Activated T-cell treated with anti-CD3 and anti-CD28 coated beads for 24 hours (primary cell): ENCODE measurements around the gene FOXC2.

Experiments used
- DNase-seq: peaks from one replicate; pipeline ENCODE4 v3.0.0-alpha.2; 2020; ENCODE audit warnings: low read depth

The FOXC2 gene

DNA sequence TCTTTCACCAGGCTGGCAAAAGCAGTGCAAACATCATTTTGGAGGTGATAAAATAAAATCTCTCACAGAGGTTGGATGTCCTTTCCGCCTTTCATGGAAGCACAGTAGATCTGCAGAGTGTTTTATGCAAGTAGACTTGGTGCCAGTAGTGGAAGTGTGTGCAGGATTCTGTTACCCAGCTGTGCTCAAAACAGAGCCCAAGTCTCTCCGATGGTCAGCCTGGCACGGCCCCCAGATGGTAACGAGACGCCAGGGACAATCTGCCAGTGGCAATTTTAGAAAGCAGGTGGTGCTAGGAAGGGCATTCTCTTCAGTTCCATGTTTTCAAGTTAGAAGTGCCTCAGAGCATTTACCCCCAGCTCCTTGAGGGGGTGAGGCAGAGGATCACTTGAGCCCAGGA lies 10.1 kb upstream of the FOXC2 start:
- DNase-seq: no peak

GRCh38 chr16:86557587-86557986 lies 9.0 kb upstream of the FOXC2 start:
- DNase-seq: no peak

GRCh38 chr16:86558355-86559193 lies 8.1 kb upstream of the FOXC2 start:
- no peak for DNase-seq

GRCh38 chr16:86559802-86560305 lies 6.8 kb upstream of the FOXC2 start:
- no peak for DNase-seq

- no peak for DNase-seq
Measured at GRCh38 chr16:86562356-86562755, 4.3 kb upstream of the FOXC2 start.

GRCh38 chr16:86563469-86564345 lies 2.9 kb upstream of the FOXC2 start:
- DNase-seq: peak; percentile 84

DNA sequence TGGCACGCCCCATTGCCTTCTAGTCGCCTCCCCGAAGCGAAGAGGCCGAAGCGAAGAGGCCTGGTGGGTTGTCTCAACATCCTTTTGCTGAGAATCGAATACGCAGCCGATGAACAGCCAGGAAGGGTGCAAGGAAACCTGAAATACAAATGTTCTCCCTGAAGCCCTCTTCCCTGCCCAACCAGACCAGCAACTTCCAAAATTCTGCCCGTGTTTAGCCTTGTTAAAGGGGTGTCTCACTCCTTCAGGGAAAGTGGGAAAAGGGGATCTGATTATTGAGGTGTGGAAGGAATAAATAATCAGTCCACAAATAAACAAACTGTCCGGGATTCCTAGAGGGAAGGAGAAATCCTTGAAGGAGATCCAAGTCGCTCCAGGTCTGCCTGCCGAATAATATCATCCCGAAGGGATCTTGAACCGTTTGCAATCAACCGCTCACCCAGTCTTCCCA lies 1.4 kb upstream of the FOXC2 start:
- no peak for DNase-seq

DNA sequence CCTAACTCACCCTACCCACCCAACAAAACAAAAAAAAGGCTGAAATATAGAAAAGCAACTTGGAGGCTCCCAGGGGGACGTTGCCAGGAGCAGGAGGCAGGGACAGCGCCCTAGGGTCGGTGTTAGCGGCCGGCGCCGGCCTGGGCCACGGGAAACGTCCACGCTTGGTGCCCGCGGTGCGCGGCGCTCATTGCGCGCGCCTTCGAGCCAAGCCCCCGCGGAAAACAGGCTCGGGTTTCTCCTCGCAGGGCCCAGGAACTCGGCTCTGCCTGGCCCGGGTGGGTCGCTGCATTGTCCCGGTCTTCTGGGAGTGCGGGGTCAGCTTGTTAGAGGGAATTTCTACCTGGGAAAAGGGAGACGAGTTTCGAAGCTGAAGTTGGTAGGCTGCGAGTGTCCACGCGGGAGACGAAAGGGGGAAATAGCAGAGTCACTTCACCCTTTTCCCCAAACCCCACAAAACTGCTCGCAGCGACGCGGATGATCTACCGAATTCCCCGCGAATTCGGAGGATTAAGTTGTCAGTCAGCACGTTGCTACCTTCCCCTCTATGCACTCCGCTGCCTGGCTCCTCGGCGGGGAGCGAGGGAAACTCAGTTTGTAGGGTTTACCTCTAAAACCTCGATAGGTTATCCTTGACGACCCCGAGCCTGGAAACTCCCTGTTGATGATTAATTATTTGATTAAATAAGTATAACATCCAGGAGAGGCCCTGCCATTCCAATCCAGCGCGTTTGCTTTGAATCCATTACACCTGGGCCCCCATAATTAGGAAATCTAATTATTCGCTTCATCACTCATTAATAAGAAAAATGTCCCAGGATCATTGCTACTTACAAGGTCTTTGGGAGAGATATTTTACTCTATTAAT lies 751 bp upstream of the FOXC2 start:
- no peak for DNase-seq

DNA sequence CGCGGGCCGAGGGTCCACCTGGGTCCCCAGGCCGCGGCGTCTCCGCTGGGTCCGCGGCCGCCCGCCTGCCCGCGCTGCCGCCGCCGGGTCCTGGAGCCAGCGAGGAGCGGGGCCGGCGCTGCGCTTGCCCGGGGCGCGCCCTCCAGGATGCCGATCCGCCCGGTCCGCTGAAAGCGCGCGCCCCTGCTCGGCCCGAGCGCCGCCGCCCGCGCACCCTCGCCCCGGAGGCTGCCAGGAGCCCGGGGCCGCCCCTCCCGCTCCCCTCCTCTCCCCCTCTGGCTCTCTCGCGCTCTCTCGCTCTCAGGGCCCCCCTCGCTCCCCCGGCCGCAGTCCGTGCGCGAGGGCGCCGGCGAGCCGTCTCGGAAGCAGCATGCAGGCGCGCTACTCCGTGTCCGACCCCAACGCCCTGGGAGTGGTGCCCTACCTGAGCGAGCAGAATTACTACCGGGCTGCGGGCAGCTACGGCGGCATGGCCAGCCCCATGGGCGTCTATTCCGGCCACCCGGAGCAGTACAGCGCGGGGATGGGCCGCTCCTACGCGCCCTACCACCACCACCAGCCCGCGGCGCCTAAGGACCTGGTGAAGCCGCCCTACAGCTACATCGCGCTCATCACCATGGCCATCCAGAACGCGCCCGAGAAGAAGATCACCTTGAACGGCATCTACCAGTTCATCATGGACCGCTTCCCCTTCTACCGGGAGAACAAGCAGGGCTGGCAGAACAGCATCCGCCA lies 504 bp downstream of the FOXC2 start:
- no peak for DNase-seq

DNA sequence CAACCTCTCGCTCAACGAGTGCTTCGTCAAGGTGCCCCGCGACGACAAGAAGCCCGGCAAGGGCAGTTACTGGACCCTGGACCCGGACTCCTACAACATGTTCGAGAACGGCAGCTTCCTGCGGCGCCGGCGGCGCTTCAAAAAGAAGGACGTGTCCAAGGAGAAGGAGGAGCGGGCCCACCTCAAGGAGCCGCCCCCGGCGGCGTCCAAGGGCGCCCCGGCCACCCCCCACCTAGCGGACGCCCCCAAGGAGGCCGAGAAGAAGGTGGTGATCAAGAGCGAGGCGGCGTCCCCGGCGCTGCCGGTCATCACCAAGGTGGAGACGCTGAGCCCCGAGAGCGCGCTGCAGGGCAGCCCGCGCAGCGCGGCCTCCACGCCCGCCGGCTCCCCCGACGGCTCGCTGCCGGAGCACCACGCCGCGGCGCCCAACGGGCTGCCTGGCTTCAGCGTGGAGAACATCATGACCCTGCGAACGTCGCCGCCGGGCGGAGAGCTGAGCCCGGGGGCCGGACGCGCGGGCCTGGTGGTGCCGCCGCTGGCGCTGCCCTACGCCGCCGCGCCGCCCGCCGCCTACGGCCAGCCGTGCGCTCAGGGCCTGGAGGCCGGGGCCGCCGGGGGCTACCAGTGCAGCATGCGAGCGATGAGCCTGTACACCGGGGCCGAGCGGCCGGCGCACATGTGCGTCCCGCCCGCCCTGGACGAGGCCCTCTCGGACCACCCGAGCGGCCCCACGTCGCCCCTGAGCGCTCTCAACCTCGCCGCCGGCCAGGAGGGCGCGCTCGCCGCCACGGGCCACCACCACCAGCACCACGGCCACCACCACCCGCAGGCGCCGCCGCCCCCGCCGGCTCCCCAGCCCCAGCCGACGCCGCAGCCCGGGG lies 1.3 kb downstream of the FOXC2 start:
- DNase-seq: no peak

GRCh38 chr16:86568677-86569623 lies 2.3 kb downstream of the FOXC2 start:
- DNase-seq: no peak

DNA sequence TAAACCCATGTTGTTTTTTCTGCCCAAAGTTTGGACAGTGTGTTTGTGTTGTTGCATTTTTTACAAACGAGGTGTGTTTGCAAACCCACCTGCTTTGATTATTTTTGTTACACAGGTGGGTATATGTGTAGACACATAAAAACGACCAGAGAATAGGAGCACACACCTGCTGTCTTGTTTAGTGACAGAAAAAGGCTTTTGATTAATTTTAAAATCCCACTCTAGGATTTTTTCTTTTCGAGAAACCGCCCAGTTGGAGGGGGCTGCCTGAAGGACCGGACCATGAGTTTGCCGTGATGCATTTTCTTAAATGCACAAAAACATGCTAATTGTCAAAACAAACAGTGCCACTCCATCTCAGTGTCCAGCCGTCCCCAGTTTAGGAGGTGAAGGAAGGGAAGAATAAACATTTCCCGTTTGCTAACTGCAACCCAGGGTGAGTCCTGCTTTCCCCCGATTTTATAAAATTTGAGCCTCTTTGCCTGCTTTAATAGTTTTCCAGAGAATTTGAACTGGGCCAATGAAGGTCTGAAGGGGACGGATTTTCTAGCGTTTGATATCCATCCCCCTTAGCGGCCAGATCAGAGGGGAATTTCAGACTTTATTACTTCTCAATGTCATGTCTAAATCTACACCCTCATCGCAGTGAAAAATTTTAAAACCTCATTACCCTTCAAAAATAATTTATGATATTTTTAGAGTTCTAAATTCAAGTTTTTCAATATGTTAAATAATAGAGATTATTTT lies 3.2 kb downstream of the FOXC2 start:
- DNase-seq: no peak

GRCh38 chr16:86570558-86571529 lies 4.2 kb downstream of the FOXC2 start:
- DNase-seq: no peak

GRCh38 chr16:86571530-86571915 lies 4.9 kb downstream of the FOXC2 start:
- no peak for DNase-seq

- DNase-seq: no peak
Measured at GRCh38 chr16:86572041-86572521, 5.5 kb downstream of the FOXC2 start.

DNA sequence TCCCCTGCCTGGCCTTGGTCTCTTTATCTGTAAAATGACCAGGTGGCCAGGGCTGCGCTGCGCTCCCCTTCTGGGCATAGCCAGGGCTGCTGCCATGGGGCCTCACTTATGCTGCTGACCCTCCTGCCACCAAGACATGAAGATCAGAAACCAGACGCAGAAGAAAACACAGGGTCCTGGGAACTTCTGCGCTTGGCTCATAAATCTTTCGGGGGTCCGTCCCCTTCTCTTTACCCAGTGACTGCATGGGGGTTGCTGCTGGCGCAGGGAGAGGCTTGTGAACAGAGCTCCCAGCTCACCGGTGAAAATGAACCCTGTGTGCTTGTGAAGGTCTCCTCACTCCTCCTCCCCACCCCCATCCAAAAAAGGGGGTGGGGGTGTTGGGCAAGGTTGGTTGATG lies 6.0 kb downstream of the FOXC2 start:
- DNase-seq: no peak

- no peak for DNase-seq
Measured at GRCh38 chr16:86573215-86573614, 6.6 kb downstream of the FOXC2 start.
